MM.1S (cell line): ENCODE results near the gene HMGCS1.

ENCODE experiments used
- DNase-seq: peaks from one replicate; pipeline ENCODE4 v3.0.0-alpha.2; 2015
- H2AFZ ChIP-seq: fragments of 300-600 bp; sonication (generic); 2 replicates; pipeline ENCODE4 v1.6.0; 2016; ENCODE audit warnings: antibody characterized with exemption, low read length
- H3F3A ChIP-seq: fragments of 300-600 bp; sonication (generic); 2 replicates; pipeline ENCODE4 v1.6.1; 2016; ENCODE audit warnings: mild to moderate bottlenecking, antibody characterized with exemption, low read length, moderate library complexity, mixed read lengths; ENCODE audit not compliant: insufficient read depth
- H3K27ac ChIP-seq: fragments of 300-600 bp; sonication (generic); 2 replicates; pipeline ENCODE4 v1.5.1; 2016; ENCODE audit warnings: mild to moderate bottlenecking, low read length
- H3K27me3 ChIP-seq: fragments of 300-600 bp; sonication (generic); replicated peaks from 2 replicates; pipeline ENCODE4 v1.6.0; 2016; ENCODE audit warnings: low read length; ENCODE audit not compliant: insufficient read depth
- H3K36me3 ChIP-seq: fragments of 300-600 bp; sonication (generic); replicated peaks from 2 replicates; pipeline ENCODE4 v1.6.1; 2016; ENCODE audit warnings: mild to moderate bottlenecking, low read length, mixed read lengths; ENCODE audit not compliant: insufficient read depth
- H3K4me1 ChIP-seq: fragments of 300-600 bp; sonication (generic); 2 replicates; pipeline ENCODE4 v1.6.1; 2016; ENCODE audit warnings: low read length, mixed read lengths
- H3K4me2 ChIP-seq: fragments of 300-600 bp; sonication (generic); 2 replicates; pipeline ENCODE4 v1.6.0; 2016; ENCODE audit warnings: low read depth, low read length
- H3K4me3 ChIP-seq: fragments of 300-600 bp; sonication (generic); 2 replicates; pipeline ENCODE4 v1.5.1; 2016; ENCODE audit warnings: low read length, mixed read lengths
- H3K79me2 ChIP-seq: fragments of 300-600 bp; sonication (generic); 2 replicates; pipeline ENCODE4 v1.6.1; 2016; ENCODE audit warnings: mixed run types, low read length, mixed read lengths
- H3K9ac ChIP-seq: fragments of 300-600 bp; sonication (generic); 2 replicates; pipeline ENCODE4 v1.6.1; 2016; ENCODE audit warnings: low read length, mixed read lengths
- H3K9me2 ChIP-seq: fragments of 300-600 bp; sonication (generic); replicated peaks from 2 replicates; pipeline ENCODE4 v1.6.1; 2016; ENCODE audit warnings: mild to moderate bottlenecking, low read length, mixed read lengths; ENCODE audit not compliant: insufficient read depth
- H3K9me3 ChIP-seq: fragments of 300-600 bp; sonication (generic); replicated peaks from 2 replicates; pipeline ENCODE4 v1.6.1; 2016; ENCODE audit warnings: mild to moderate bottlenecking, low read length, mixed read lengths; ENCODE audit not compliant: insufficient read depth
- H4K20me1 ChIP-seq: fragments of 300-600 bp; sonication (generic); 2 replicates; pipeline ENCODE4 v1.6.1; 2016; ENCODE audit warnings: mild to moderate bottlenecking, low read length, moderate library complexity, mixed read lengths; ENCODE audit not compliant: insufficient read depth
- CTCF ChIP-seq: fragments of 300-600 bp; sonication (generic); IDR thresholded peaks from 2 replicates; pipeline ENCODE4 v1.5.1; 2016; ENCODE audit warnings: antibody characterized with exemption, low read length, mixed read lengths
- EZH2 ChIP-seq: fragments of 300-600 bp; sonication (generic); optimal IDR thresholded peaks from 2 replicates; pipeline ENCODE3; 2017; ENCODE audit warnings: low read depth, mild to moderate bottlenecking, antibody characterized with exemption, low read length, mixed read lengths
- EZH2phosphoT487 ChIP-seq: fragments of 300-600 bp; sonication (generic); IDR thresholded peaks from 2 replicates; pipeline ENCODE4 v1.6.1; 2018; ENCODE audit warnings: antibody characterized with exemption, low read length

HMGCS1 gene

GRCh38 chr5:43244823-43245565 is 68.2 kb downstream of the HMGCS1 start:
- TF ChIP-seq EZH2 (no peak), EZH2phosphoT487 (no peak), CTCF (no peak)

GRCh38 chr5:43243270-43243669 is 69.9 kb downstream of the HMGCS1 start:
- Histone ChIP-seq H3K79me2 (no peaks in the 10 kb centered on the region), H3K4me2 (no peak overlapping the region), H3K9me2 (no peaks in the 10 kb centered on the region), H4K20me1 (no peaks in the 10 kb centered on the region), H3K4me1 (no peaks in the 10 kb centered on the region), H3F3A (no peaks in the 10 kb centered on the region), H3K27ac (no peak overlapping the region), H3K9ac (no peak overlapping the region), H3K36me3 (no peaks in the 10 kb centered on the region), H3K4me3 (no peak overlapping the region), H3K9me3 (no peaks in the 10 kb centered on the region), H3K27me3 (no peaks in the 10 kb centered on the region), H2AFZ (no peak overlapping the region)
- DNase-seq: no peak
- TF ChIP-seq CTCF (no peak), EZH2 (no peak), EZH2phosphoT487 (no peak)

More at GRCh38 chr5:43244823-43245565, 68.2 kb downstream of the HMGCS1 start:
- DNase-seq: no peak
- no peaks in the 10 kb centered on the region for H3K79me2 ChIP-seq
- H3K4me3 ChIP-seq: no peak overlapping the region
- H3K36me3 ChIP-seq: no peaks in the 10 kb centered on the region
- no peak overlapping the region for H3K9ac ChIP-seq
- no peak overlapping the region for H3K4me2 ChIP-seq
- H3F3A ChIP-seq: no peaks in the 10 kb centered on the region
- H3K27ac ChIP-seq: no peak overlapping the region
- no peaks in the 10 kb centered on the region for H3K9me2 ChIP-seq
- no peaks in the 10 kb centered on the region for H3K9me3 ChIP-seq
- no peaks in the 10 kb centered on the region for H3K27me3 ChIP-seq
- no peaks in the 10 kb centered on the region for H4K20me1 ChIP-seq
- no peak overlapping the region for H2AFZ ChIP-seq
- H3K4me1 ChIP-seq: no peaks in the 10 kb centered on the region

- Histone ChIP-seq H3K9me2 (no peaks in the 10 kb centered on the region), H3K9ac (no peak overlapping the region), H3F3A (no peaks in the 10 kb centered on the region), H3K4me2 (no peak overlapping the region), H3K36me3 (no peaks in the 10 kb centered on the region), H4K20me1 (no peaks in the 10 kb centered on the region), H3K27me3 (no peaks in the 10 kb centered on the region), H2AFZ (no peak overlapping the region), H3K4me1 (no peaks in the 10 kb centered on the region), H3K9me3 (no peaks in the 10 kb centered on the region), H3K4me3 (no peak overlapping the region), H3K27ac (no peak overlapping the region), H3K79me2 (no peaks in the 10 kb centered on the region)
- no peak for DNase-seq
- TF ChIP-seq EZH2phosphoT487 (no peak), EZH2 (no peak), CTCF (no peak)
Measured at GRCh38 chr5:43242196-43242595, 71.0 kb downstream of the HMGCS1 start.
